ENCODE results near the gene HOXA4. TPM values are rescaled to one million over a fixed set of nuclear protein-coding genes. Genes with fewer than 3 reads are reported as not detected.

The HOXA4 gene
- total RNA-seq, 1 donor from 2014 or later: 0.26 TPM

GRCh38 chr7:27133409-27134231, 3.1 kb upstream of the HOXA4 start:
- DNase-seq (ENCODE audit: low read depth, low spot score): no peak

DNA sequence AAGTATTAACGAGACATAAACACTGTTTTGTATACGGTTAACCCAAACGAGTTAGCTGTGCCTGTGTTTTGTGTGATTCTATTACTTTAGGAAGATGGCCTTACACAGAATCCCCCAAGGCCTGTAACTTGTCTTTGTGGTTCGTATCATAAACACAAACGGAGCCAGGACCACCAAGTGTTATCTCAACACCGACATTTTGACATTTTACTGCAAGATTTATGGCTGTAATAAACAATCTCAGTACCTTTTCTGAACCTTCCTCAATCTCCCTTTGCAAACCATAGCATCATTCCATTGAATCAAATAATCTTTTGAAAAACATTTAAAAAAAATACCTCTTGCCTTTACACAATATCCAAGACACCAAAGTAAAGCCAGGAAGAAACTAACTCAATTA, 2.4 kb upstream of the HOXA4 start:
- no peak for DNase-seq (ENCODE audit: low read depth, low spot score)

GRCh38 chr7:27132214-27132613, 1.7 kb upstream of the HOXA4 start:
- no peak for DNase-seq (ENCODE audit: low read depth, low spot score)

- no peak for DNase-seq (ENCODE audit: low read depth, low spot score)
Measured at GRCh38 chr7:27131390-27131819, 848 bp upstream of the HOXA4 start.

- no peak for DNase-seq (ENCODE audit: low read depth, low spot score)
Measured at GRCh38 chr7:27129729-27130539, 623 bp downstream of the HOXA4 start.

GRCh38 chr7:27128776-27129728, 1.5 kb downstream of the HOXA4 start:
- DNase-seq (ENCODE audit: low read depth, low spot score): no peak

GRCh38 chr7:27128034-27128433, 2.5 kb downstream of the HOXA4 start:
- no peak for DNase-seq (ENCODE audit: low read depth, low spot score)

- DNase-seq (ENCODE audit: low read depth, low spot score): no peak
Measured at GRCh38 chr7:27126596-27127327, 3.8 kb downstream of the HOXA4 start.

DNA sequence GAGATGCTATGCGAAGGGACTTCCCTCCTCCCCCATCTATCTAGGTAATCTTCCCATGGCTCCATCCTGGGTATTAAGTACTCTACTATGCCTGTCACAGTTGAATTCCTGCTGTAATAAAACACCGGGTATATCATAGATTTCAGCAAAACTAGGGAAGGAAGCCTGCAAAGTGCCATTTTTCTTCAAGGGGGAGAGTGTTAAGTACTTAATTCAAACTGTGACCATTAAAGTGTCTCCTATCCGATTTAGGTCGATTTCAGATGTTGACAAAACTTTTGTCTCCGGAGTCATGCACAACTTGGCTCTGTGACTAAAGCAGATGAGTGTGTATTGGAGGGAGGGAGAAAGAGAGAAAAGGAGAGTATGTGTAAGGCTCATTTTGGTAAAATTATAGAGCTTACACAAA, 4.6 kb downstream of the HOXA4 start:
- DNase-seq (ENCODE audit: low read depth, low spot score): no peak

GRCh38 chr7:27124902-27125689, 5.5 kb downstream of the HOXA4 start:
- no peak for DNase-seq (ENCODE audit: low read depth, low spot score)

DNA sequence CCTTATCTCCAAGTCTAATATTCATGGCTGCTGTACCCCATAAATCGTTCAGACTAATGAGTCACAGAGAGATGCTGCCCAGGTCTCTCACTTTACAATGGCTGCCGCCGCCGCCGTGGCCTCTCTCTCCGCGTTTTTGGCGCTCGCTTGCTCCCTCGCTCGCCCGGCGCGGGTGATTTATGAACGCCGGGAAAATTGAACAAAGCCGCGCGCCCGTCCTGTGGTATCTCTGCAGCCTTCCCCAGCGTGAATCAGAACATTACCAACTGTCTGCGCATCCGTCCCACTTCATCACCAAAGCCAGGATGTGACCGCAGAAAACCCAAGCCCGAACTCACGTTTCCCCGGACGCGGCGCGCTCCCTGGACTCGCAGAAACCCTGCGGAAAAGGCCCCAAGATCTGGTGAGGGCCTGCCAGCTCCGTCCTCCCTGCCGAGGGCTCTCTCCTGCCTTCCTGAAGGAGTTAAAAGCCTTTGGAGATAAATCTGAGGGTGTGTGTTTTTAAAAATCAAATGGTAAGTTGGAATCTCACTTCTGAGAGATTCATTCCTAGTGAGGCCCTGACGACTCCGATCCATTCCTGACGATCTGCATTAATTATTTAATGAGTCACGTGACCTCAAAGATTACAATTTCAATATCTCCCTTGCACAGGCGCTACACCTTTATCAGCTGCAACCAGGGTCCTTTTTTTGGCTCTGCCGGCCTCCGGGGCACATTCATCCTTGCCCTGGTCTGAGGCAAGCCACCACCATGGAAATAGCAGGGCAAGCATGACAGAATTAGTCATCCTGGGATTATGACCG, 6.3 kb downstream of the HOXA4 start:
- DNase-seq (ENCODE audit: low read depth, low spot score): no peak

GRCh38 chr7:27123477-27124053, 7.0 kb downstream of the HOXA4 start:
- no peak for DNase-seq (ENCODE audit: low read depth, low spot score)

GRCh38 chr7:27123007-27123476, 7.5 kb downstream of the HOXA4 start:
- DNase-seq (ENCODE audit: low read depth, low spot score): no peak

GRCh38 chr7:27122077-27122910, 8.3 kb downstream of the HOXA4 start:
- no peak for DNase-seq (ENCODE audit: low read depth, low spot score)

GRCh38 chr7:27121684-27122076, 8.9 kb downstream of the HOXA4 start:
- no peak for DNase-seq (ENCODE audit: low read depth, low spot score)

DNA sequence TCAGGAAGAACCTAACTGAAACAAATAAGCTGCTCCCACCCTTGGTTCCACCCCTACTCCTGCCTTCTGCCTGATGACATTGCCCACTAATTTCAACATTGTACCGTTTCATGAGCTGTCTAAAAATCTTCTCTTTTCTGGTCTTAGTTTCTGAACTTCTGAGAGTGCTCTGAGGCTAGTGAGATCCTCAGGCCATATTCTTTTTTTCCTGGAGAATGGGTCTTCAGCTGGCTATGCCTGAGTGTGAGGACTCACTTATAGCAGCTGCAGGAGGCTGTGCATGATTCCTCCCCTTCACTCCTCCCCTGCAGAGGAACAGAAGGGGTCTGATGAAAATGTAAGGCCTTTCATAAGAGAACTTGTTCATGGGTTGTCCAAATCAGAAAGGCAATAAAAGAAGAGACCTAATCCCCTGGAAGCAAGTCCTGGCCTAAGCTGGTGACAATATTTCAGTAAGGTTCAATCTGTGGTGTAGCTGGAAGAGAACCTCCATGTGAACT, 11.1 kb downstream of the HOXA4 start:
- no peak for DNase-seq (ENCODE audit: low read depth, low spot score)

DNA sequence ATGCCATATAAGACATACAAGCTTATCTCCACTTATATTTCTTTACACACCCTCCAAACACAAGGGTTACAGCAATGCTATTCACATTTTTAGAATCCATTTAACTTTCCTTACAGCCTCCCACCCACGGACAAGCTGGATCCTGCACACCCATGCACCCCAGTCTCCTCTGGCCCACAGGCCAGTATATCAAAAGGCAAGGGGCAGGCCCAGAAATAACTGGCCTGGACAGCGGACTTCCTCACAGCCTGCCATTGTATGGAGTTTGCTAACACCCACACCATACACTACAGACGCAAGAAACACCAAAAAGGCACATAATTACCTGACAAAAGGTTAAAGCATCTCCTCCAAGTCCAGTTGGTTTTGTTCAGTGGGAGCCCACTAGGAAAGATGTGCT, 12.0 kb downstream of the HOXA4 start:
- DNase-seq (ENCODE audit: low read depth, low spot score): no peak

Data from pulmonary artery endothelial cell (primary cell).